ENCODE measurements around the gene SGMS1.

The SGMS1 gene

GRCh38 chr10:50517626-50518025 lies 106.1 kb downstream of the SGMS1 start:
- Histone ChIP-seq H4K20me1 (ENCODE audit: low read depth, low read length) (no peaks in the 10 kb centered on the region), H3K79me2 (ENCODE audit: insufficient read depth, low read length) (no peaks in the 10 kb centered on the region), H3K27me3 (ENCODE audit: low read length) (no peaks in the 10 kb centered on the region), H3K27ac (ENCODE audit: low read depth, low read length) (no peak overlapping the region), H3F3A (ENCODE audit: insufficient read depth) (no peaks in the 10 kb centered on the region), H3K9ac (ENCODE audit: low read length) (no peak overlapping the region), H3K4me3 (ENCODE audit: insufficient read depth, low read length, poor library complexity, severe bottlenecking) (no peak overlapping the region), H3K9me2 (replicated peaks; ENCODE audit: insufficient read depth, low read length) (no peaks in the 10 kb centered on the region), H2AFZ (ENCODE audit: low read depth, low read length, severe bottlenecking) (no peak overlapping the region), H3K9me3 (ENCODE audit: insufficient read depth, low read length) (no peaks in the 10 kb centered on the region), H3K4me2 (ENCODE audit: low read depth, low read length, poor library complexity, severe bottlenecking) (no peak overlapping the region), H3K36me3 (ENCODE audit: low read length) (0 out of 2 replicates have a peak, but pooled peaks cover 2% of the 10 kb centered on the region)
- TF ChIP-seq EZH2phosphoT487 (conservative IDR thresholded peaks at IDR 0.05; ENCODE audit: low read length): no peak
- no peak for TF ChIP-seq CTCF (IDR thresholded peaks at IDR 0.05; ENCODE audit: insufficient read depth, low read length, poor library complexity, severe bottlenecking)

GRCh38 chr10:50516171-50516570 lies 107.6 kb downstream of the SGMS1 start:
- Histone ChIP-seq H3K79me2 (ENCODE audit: insufficient read depth, low read length) (no peaks in the 10 kb centered on the region), H3K4me2 (ENCODE audit: low read depth, low read length, poor library complexity, severe bottlenecking) (no peak overlapping the region), H3K36me3 (ENCODE audit: low read length) (0 out of 2 replicates have a peak, but pooled peaks cover 2% of the 10 kb centered on the region), H3K9me3 (ENCODE audit: insufficient read depth, low read length) (no peaks in the 10 kb centered on the region), H3K9ac (ENCODE audit: low read length) (no peak overlapping the region), H4K20me1 (ENCODE audit: low read depth, low read length) (no peaks in the 10 kb centered on the region), H3K4me3 (ENCODE audit: insufficient read depth, low read length, poor library complexity, severe bottlenecking) (no peak overlapping the region), H3K27ac (ENCODE audit: low read depth, low read length) (no peak overlapping the region), H3F3A (ENCODE audit: insufficient read depth) (no peaks in the 10 kb centered on the region), H3K27me3 (ENCODE audit: low read length) (no peaks in the 10 kb centered on the region), H2AFZ (ENCODE audit: low read depth, low read length, severe bottlenecking) (no peak overlapping the region), H3K9me2 (replicated peaks; ENCODE audit: insufficient read depth, low read length) (no peaks in the 10 kb centered on the region)
- TF ChIP-seq EZH2phosphoT487 (conservative IDR thresholded peaks at IDR 0.05; ENCODE audit: low read length): no peak
- TF ChIP-seq CTCF (IDR thresholded peaks at IDR 0.05; ENCODE audit: insufficient read depth, low read length, poor library complexity, severe bottlenecking): no peak

GRCh38 chr10:50515420-50515819 lies 108.3 kb downstream of the SGMS1 start:
- no peaks in the 10 kb centered on the region for H4K20me1 ChIP-seq (ENCODE audit: low read depth, low read length)
- H3K4me3 ChIP-seq (ENCODE audit: insufficient read depth, low read length, poor library complexity, severe bottlenecking): no peak overlapping the region
- no peak overlapping the region for H3K27ac ChIP-seq (ENCODE audit: low read depth, low read length)
- H3K9me2 ChIP-seq (replicated peaks; ENCODE audit: insufficient read depth, low read length): no peaks in the 10 kb centered on the region
- no peaks in the 10 kb centered on the region for H3K27me3 ChIP-seq (ENCODE audit: low read length)
- no peaks in the 10 kb centered on the region for H3F3A ChIP-seq (ENCODE audit: insufficient read depth)
- TF ChIP-seq CTCF (IDR thresholded peaks at IDR 0.05; ENCODE audit: insufficient read depth, low read length, poor library complexity, severe bottlenecking) (no peak), EZH2phosphoT487 (conservative IDR thresholded peaks at IDR 0.05; ENCODE audit: low read length) (no peak)
- no peak overlapping the region for H3K9ac ChIP-seq (ENCODE audit: low read length)
- no peaks in the 10 kb centered on the region for H3K79me2 ChIP-seq (ENCODE audit: insufficient read depth, low read length)
- H3K9me3 ChIP-seq (ENCODE audit: insufficient read depth, low read length): no peaks in the 10 kb centered on the region
- H3K4me2 ChIP-seq (ENCODE audit: low read depth, low read length, poor library complexity, severe bottlenecking): no peak overlapping the region
- H3K36me3 ChIP-seq (ENCODE audit: low read length): 0 out of 2 replicates have a peak, but pooled peaks cover 2% of the 10 kb centered on the region
- H2AFZ ChIP-seq (ENCODE audit: low read depth, low read length, severe bottlenecking): no peak overlapping the region
